Activated CD4-positive, alpha-beta T cell treated with anti-CD3 and anti-CD28 coated beads, Interleukin-10, Interleukin-2, amounts not matched to agents 100 ng/mL and 50 ng/mL, durations not matched to agents 16 hours and 8 hours (primary cell): ENCODE results near the gene RAP1A.
"Not testable (repeated sequence)": the region's sequence is repeated elsewhere in the genome, so short reads cannot be mapped to it uniquely, and the experiment has no call there.

Experiments
- DNase-seq: peaks from one replicate; pipeline ENCODE4 v3.0.0-alpha.2; 2020

RAP1A gene

DNA sequence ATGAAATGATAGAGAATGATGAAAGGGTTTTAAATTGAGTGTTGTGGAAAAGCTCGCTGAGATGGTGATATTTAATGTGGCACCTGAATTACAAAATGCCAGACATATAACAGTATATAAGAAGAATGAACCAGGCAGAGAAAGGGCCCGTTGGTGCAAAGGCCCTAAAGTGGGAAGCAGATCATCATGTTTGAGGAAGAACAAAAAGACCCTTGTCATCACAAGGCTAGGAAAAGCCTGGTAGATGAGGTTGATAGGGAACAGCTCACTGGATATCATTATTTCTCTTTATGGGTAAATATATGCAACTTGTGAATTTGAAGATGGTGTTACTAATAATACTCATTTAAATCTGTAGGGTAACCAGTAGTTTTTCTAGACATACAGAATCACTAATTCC is 11.0 kb downstream of the RAP1A start:
- no peak for DNase-seq

DNA sequence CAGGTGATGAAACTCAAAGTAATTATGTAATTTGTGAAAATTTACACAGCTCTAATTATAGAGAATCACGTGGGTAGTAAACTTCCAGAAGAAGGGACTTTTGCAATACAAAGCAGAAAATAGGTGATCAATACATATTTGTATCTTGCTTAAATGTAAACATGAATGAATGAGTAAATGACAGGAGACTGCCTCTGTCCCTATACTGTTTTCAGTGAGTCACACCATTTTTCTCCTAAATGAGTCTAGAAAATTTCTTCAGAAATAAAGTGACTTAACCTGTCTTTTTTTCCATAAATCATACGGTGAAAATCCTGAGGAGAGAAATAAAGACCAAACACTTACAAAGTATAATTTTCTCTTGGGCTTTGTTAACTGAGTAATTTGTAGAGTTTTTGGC is 11.9 kb downstream of the RAP1A start:
- peak; percentile 42 for DNase-seq

DNA sequence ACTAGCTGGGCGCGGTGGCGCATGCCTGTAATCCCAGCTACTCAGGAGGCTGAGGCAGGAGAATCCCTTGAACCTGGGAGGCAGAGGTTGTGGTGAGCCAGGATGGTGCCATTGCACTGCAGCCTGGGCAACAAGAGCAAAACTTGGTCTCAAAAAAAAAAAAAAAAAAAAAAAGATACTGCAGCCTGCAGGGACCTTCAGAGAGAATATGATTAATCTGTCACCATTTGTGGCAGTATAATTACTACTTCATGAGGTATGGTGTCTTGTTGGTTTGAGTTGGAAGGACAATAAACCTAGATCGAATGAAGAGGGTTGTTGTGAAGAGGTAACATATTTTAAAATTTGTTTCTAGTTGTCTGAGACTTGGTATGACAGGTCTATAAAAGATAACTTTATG is 13.2 kb downstream of the RAP1A start:
- DNase-seq = not testable (repeated sequence)

DNA sequence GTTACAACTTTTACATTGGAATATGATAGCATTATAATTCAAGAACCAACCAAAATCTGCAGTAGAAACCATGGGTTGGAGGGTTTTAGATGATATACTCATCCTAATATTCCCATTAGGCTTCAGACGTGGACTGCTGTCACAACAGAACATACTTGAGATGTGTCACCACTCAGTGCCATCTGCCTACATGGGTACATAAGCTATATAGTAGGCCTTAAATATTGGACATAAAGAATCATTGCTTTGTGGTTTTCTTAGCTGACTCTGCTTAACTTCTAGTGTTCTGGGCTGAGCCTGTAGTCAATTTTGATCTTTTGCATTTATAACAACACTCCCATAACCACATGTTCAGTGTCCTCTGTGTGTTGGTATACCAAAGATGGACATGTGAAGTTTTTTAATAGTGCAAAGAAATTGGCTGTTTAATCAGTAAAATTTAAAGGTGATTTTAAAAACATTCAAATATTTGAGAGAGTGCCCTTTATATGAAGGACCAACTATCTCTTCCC is 14.2 kb downstream of the RAP1A start:
- DNase-seq = no peak

DNA sequence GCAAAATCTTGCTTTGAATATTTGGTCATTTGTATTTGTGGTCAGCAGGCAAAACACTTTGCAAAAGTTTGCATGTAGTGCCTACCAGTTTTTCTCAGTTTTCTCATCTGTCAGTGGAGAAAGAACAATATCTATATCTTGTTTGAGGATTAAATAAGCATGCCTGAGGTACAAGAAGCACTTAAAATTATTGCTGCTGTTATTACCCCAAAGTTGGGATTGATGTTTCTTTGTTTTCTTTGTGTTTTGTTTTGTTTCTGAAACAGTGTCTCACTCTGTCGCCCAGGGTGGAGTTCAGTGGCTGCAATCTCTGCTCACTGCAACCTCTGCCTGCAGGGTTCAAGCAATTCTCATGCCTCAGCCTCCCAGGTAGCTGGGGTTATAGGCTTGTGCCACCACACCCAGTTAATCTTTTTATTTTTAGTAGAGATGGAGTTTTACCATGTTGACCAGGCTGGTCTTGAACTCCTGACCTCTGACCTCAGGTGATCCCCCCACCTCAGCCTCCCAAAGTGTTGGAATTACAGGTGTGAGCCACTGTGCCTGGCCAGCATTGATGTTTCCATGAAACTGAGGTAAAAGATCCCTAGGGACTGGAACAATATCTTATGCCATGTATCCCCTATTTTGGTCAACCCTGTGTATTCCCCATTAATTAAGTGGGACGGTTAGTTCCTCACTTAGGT is 15.9 kb downstream of the RAP1A start:
- DNase-seq = no peak

DNA sequence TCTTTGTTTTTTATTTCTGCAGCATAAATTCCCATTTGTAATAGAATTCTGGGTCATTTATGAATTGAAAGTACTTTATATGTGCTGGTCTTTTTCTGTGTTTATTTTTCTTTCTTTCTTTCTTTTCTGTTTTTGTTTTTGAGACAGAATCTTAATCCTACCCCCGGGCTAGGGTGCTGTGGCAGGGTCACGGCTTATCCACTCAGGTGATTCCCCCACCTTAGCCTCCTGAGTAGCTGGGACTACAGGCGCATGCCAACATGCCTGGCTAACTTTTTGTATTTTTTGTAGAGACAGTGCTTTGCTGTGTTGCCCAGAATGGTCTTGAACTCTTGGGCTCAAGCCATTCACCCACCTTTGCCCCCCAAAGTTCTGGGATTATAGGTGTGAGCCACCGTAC is 18.7 kb downstream of the RAP1A start:
- no peak for DNase-seq

DNA sequence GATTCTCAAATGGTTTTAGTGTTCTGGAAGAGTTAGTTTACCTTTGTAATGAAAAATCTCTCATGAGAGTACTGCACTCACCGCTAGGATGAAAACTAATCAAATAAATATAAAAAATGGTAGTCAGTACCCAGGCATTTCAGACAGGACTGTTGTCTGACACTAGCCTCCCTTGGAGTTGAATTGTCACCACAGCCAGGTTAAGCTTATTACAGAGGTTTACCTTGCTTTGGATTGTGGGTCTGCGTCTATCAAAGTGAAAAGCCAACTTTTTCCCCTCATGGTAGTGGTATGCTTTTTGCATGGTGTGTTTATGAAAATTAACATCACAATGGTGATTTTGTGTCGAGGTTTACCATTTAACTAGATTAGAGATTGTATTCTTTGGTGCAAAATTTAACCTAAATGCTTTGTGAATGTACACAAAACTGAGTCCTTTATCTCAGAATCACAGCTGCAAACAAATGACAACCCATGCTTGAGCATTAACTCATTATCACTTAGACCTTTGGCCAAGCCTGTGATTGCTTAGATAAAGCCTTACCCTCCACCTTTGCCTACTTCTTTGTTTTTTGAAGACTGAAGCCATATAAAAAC is 20.1 kb downstream of the RAP1A start:
- DNase-seq = no peak

DNA sequence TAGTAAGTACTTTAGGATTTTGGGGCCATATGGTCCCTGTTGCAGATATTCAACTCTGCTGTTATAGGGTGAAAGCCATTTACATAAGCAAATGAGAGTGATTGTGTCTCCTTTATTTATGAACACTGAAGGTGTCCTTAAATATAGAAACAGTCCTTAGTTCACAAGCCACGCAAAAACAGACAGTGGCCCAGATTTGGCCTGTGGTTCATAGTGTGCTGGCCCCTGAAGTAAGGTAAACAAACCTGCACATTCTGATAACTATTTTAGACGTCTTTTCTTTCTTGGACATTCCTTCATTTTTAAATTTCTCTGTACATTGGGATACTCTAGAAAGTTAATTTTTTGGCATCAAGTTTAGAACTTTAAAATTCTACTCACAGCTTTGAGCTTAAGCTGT is 23.5 kb downstream of the RAP1A start:
- DNase-seq = no peak

DNA sequence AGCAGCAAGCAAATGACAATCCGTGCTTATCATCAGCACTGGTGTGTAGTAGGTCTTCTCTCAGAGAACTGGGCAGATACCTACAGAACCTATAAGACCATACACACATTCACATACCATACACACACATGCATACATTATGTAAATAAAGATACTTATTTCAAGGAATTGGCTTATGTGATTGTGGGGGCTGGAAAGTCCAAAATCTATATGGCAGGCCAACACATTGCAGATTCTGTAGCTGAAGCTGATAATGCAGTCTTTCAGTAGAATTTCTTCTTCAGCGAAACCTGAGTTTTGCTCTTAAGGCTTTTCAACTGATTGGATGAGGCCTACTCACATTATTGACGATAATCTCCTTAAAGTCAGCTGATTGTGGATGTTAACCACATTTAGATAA is 24.1 kb downstream of the RAP1A start:
- DNase-seq = no peak

DNA sequence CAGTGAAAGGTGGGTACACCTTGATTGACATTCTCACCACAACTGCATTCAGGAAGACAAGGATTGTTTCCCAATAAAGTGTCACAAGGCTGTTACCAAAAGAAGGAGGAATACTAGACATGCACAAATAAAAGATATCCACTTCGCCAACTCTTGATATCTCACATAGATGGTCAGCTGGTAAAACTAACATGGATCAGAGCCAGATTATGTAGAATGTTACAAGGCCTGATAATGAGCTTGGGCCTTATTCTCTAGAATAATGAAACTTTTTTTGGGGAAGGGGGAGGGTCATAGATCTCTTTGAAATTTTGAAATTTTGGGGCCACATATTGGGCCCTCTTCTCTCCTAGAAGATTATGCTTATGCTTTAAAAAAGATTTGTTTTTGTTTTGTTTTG is 24.9 kb downstream of the RAP1A start:
- no peak for DNase-seq

DNA sequence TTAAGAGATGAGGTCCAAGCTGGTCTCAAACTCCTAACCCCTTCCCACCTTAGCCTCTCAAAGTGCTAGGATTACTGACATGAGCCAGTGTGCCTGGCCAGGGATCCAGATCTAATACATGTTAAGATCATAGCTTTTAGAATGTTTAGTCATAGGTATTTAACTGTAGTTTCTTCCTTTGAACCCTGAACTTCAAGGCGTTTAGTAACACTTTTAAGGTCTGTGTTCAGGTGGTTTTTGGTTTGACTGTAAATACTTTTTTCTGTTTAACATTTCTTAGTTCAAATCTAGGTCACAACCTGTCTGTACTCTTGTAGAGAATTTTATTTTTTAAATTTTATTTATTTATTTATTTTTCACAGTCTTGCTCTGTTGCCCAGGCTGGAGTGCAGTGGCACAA is 28.1 kb downstream of the RAP1A start:
- DNase-seq = no peak

DNA sequence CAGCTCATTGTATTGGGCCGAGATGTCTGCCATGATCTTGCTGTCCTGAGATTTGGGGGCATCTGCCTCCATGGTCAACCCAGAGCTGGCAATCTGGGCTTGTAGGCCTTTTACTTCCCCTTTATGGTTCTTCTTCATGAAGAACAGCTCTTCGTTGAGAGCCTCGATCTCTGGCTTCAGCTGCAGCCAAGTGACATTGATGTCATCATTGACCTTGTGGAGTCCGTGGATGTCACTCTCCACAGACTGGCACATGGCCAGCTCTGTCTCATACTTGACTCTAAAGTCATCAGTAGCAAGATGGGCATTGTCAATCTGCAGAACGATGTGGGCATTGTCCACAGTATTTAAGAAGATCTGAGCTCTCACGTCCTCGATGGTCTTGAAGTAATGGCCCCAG is 29.2 kb downstream of the RAP1A start:
- no peak for DNase-seq

DNA sequence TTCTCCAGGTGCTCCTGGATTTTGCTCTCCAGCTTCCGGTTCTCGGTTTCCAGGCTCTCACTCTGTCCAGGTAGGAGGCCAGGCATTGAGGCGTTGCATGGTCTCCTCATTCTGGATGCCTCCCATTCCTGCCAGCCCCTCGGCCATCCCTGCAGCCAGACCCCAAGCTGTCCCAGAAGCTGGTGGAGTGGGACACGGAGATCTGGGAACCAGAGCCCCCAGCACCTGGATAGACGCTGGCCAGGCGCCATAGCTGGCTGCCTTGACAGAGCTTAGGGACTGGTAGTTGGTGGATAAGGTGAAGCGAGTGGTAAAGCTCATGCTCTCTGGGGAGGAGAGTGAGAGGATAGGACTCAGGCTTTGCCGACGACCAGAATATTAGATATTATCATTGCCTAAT is 29.6 kb downstream of the RAP1A start:
- no peak for DNase-seq

DNA sequence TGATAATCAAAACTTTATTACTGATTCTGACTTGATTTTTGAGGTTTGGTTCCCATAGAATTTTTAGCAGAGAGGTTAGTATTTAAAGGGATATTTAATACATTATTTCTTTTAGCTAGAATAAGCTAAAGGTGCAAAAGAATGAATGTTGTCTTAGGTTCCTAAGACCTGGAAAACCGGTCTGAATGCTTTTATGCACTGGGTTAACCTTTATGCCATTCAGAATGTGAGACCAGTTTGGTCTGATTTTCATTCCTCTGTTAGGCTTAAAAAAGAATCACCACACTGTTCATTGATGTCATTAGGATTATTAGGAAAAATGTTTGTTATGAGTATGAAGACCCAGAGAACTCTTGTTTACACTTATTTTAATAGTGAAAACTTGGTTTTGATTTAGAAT is 30.1 kb downstream of the RAP1A start:
- DNase-seq = no peak

DNA sequence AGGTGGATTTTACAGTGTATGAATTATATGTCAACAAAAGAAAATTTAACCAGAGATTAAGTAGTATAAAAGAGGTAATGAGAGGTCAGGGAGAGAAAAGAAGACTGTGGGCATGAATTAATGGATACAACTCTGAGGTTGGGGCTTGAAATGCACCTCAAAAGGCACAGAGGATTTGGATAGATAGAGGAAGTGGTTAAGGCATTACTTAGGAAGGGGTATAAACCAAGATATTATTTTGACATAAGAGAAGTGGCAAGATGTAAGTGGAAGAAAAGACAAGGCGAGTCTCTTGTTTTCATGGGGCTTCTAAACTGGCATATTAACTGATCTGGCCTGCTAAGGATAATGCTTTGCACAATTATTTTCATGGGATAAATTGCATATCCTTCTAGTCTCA is 34.1 kb downstream of the RAP1A start:
- no peak for DNase-seq

DNA sequence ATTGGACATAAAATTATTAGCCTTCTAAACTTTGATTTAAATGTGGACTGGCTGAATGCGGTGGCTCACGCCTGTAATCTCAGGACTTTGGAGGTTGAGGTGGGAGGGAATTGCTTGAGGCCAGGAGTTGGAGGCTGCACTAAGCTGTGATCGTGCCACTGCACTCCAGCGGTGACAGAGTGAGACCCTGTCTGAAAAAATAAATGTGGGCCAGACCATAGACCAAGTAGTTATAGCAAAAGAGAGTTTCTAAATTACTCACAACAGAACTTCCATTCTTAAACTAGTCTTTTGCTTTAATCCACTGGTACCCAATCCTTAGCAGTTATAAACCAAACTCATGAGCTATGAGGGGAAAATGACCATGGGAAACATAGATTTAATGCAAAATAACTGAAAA is 35.2 kb downstream of the RAP1A start:
- peak; percentile 63 for DNase-seq

DNA sequence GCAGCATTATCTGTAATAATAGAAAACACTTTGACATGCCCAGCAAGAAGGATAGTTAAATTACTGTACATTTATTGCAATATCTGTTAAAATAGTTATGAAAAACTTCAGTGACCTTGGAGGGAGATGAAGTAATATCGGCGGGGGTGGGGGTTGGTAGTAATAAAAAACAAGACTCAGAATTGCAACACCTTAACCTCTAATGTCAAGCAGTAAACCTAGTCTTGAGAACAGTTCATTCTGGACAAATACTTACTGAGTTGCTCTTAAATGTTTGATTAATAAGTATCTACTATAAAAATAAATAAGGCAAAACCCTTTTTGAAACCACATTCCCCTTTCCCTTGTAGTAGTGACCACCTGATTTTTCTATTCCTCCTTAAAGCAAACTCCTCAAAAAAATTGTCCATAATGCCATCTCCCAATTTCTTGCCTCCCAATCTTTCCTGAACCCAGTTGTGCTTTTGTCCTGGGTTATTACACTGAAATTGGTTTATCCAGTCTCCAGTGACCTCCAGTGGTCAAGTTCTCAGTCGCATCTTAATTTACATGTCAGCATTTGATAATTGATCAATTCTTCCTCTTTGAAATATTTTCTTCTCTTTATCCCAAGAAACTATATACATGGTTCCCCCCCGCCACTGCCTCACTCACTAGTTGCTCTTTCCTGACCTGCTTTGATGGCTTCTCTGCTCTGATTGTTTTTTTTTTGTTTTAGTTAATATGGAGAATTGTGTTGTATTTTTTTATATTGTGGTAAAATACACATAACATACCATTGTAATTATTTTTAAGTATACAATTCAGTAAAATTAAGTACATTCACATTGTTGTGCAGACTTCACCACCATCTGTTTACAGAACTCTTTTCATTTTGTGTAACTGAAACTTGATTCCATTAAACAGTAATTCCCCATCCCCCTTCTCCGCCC is 36.8 kb downstream of the RAP1A start:
- peak; percentile 24 for DNase-seq

DNA sequence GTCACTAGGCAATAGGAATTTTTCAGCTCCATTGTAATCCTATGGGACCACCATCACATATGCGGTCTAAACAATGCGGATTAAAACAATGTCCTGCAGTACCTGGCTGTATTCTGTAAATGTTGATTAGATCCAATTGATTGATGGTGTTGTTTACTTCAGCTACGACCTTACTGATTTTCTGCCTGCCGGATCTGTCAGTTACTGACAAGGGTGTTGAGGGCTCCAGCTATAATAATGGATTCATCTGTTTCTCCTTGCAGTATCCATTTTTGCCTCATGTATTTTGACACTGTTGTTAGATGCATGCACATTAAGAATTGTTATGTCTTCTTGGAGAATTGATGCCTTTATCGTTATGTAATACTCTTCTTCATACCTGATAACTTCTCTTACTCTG is 39.0 kb downstream of the RAP1A start:
- no peak for DNase-seq

DNA sequence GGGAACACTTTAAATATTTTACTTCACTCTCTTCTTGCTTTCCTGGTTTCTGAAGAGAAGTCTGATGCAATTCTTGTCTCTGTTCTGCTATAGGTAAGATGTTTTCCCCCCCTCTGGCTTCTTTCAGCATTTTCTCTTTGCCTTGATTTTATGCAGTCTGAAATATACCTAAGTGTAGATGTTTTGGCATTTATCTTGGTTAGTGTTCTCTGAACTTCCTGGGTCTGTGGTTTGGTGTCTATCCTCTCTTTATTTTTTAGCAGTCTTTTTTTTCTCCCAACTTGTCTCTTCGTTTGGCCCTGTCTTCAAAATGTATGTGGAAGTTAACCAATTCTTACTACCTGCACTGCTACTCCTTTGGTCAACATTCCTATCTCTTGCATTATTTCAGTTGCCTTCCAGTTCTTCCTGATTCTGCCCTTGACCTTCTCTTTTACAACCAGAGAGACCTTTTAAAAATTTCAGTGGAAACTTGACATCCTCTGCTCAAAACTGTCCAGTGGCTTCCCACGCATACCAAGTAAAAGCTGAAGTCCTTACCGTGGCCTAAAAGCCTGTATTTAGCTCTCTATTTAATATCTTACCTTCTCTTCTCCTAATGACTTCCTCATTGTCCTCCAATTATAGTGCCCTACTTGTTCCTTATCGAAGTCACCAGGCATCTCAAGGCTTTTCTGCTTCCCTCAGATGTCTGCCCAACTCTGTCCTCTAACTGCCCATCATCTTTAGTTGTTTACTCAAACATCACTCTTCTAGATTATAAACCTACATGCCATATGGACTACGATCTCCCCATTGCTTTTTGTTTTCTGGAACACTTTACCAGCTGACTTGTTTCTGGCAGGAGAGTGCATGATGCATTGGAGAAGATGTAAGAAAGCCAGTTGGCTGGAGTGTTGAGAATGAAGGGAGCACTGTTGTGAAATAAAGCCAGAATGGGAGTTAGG is 40.9 kb downstream of the RAP1A start:
- peak; percentile 15 for DNase-seq

DNA sequence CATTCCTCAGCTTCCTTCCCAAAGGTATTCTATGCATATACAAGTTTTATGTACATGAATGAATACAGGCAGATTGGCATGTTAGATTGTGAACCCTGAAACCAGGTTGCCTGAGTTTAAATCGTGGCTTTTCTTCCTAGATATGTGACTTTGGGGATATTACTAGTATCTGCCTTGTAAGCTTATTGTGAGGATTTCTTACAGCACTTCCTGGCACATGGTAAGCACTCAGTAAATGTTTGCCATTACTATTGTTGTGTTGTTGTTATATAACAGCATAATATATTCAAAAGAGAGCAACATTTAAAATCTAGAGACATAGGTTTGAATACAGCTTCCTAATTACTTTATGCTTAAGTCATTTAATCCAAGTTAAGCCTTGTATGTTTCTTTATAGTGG is 45.1 kb downstream of the RAP1A start:
- DNase-seq = no peak

DNA sequence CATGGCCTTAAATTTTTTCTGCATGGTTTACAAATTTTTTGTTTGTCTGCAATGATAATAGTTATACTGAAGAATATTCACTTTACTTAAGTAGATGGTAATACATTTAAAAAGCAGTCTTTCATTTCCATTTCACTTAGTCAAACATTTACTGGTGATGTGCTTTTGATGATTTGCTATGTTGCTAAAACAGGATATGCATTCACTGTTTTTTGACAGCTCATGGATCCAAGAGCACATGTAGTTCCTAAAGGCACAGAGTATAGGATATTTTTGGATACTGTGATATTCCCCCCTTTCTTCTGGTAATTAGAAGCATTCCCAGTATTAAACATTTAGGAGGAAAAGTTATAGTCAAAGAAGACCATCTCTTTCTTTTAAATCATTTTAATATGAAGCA is 45.9 kb downstream of the RAP1A start:
- DNase-seq = no peak

DNA sequence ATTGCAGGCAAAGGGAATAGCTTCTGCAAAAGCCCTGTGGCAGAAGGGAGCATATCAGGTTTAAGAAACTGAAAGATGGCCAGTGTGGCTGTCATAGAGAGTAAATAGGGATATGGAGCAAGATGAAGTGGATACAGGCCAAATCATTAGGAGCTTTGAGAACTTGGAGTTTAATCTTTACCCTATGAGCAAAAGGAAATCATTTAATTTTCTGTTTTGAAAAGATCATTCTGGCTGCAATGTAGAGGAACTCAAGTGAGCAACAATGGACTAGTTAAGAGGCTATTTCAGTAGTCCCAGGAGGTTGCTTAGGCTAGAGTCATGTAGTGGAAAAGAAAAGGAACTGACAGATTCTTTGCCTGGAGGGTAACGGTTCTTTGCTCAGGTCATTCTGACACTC is 47.2 kb downstream of the RAP1A start:
- DNase-seq = no peak

DNA sequence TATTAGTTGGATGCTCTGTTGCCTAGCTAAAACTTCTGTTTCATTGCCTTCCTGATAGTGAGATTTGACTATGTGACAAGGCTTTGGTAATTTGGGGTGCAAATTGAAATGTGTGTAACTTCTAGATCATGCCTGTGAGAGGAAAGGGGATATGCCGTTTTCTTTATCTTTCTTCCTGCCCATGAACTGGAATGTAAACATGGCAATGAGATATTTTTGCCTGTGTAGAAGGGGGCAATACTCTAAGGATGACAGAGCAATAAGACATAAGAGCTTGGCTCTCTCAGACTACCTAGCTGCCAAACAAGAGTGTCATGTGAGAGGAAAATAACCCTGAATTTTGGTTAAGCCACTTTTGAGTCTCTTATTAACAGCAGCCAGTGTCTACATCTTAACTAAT is 49.7 kb downstream of the RAP1A start:
- DNase-seq = no peak
